PC-3 (cell line): ENCODE results near the gene PFAS.

Source experiments
- CTCF ChIP-seq: fragments of 300-600 bp; sonication (generic); conservative IDR thresholded peaks from 2 replicates; pipeline ENCODE4 v1.5.1; 2017; ENCODE audit warnings: antibody characterized with exemption, low read depth, mild to moderate bottlenecking, low read length
- EZH2phosphoT487 ChIP-seq: fragments of 300-600 bp; sonication (generic); IDR thresholded peaks from 2 replicates; pipeline ENCODE4 v1.6.1; 2018; ENCODE audit warnings: mild to moderate bottlenecking, antibody characterized with exemption, low read length, borderline replicate concordance

GRCh38 chr17:8264836-8265542 is 15.9 kb downstream of the PFAS start:
- no peak for TF ChIP-seq CTCF
- TF ChIP-seq EZH2phosphoT487: no peak
